LoVo (cell line): ENCODE results near the gene SLCO4A1.
"Not testable (repeated sequence)": the region's sequence is repeated elsewhere in the genome, so short reads cannot be mapped to it uniquely, and the experiment has no call there.

ENCODE experiments used
- DNase-seq: peaks from one replicate; pipeline ENCODE4 v3.0.0-alpha.2; 2016; ENCODE audit warnings: low spot score

SLCO4A1 gene

GRCh38 chr20:62622877-62623487 lies 19.3 kb upstream of the SLCO4A1 start:
- no peak for DNase-seq

- peak; percentile 90 for DNase-seq
These were observed 18.6 kb upstream of the SLCO4A1 start for GRCh38 chr20:62623488-62624324.

- no peak for DNase-seq
These were observed 18.0 kb upstream of the SLCO4A1 start for GRCh38 chr20:62624325-62624690.

GRCh38 chr20:62624719-62625453 lies 17.4 kb upstream of the SLCO4A1 start:
- DNase-seq = no peak

- DNase-seq = no peak
These were observed 16.8 kb upstream of the SLCO4A1 start for GRCh38 chr20:62625516-62625915.

GRCh38 chr20:62625921-62626547 lies 16.3 kb upstream of the SLCO4A1 start:
- no peak for DNase-seq

- not testable (repeated sequence) for DNase-seq
These were observed 14.9 kb upstream of the SLCO4A1 start for GRCh38 chr20:62627425-62627824.

GRCh38 chr20:62627901-62628612 lies 14.2 kb upstream of the SLCO4A1 start:
- no peak for DNase-seq

- DNase-seq = no peak
These were observed 13.6 kb upstream of the SLCO4A1 start for GRCh38 chr20:62628691-62629090.

GRCh38 chr20:62629864-62630470 lies 12.3 kb upstream of the SLCO4A1 start:
- DNase-seq = no peak

- DNase-seq = no peak
These were observed 10.7 kb upstream of the SLCO4A1 start for GRCh38 chr20:62631336-62632308.

- DNase-seq = no peak
These were observed 9.7 kb upstream of the SLCO4A1 start for GRCh38 chr20:62632575-62633090.

GRCh38 chr20:62633598-62634329 lies 8.5 kb upstream of the SLCO4A1 start:
- no peak for DNase-seq

GRCh38 chr20:62634330-62634967 lies 7.9 kb upstream of the SLCO4A1 start:
- no peak for DNase-seq

GRCh38 chr20:62635232-62635631 lies 7.1 kb upstream of the SLCO4A1 start:
- DNase-seq = no peak

- DNase-seq = no peak
These were observed 6.5 kb upstream of the SLCO4A1 start for GRCh38 chr20:62635852-62636251.

- no peak for DNase-seq
These were observed 5.9 kb upstream of the SLCO4A1 start for GRCh38 chr20:62636446-62636845.

- DNase-seq = no peak
These were observed 5.2 kb upstream of the SLCO4A1 start for GRCh38 chr20:62637110-62637509.
